PC-9 (cell line): ENCODE results near the gene ALLC. TPM values are rescaled to one million over a fixed set of nuclear protein-coding genes. Genes with fewer than 3 reads are reported as not detected.

ENCODE experiments used
- BruUV-seq: library from RNA; stranded (reverse); fragments of 400-500 nt; replicated peaks from 2 replicates; lab custom pipeline; 2021; lab: Mats Ljungman, UMichigan
- CTCF ChIA-PET: fragments of 300-600 bp; sonication (Branson Sonifier 250); formaldehyde crosslinking; loops from one replicate; lab custom pipeline; 2022; ENCODE audit warnings: antibody characterized with exemption; lab: Charles Lee
- POLR2A ChIA-PET: fragments of 300-600 bp; sonication (Branson Sonifier 250); formaldehyde crosslinking; loops from one replicate; lab custom pipeline; 2022; ENCODE audit warnings: antibody characterized with exemption; ENCODE audit not compliant: unreplicated experiment; lab: Charles Lee
- DNase-seq, 2 experiments: peaks; one replicate each; pipeline versions ENCODE4 v3.0.0 to v3.0.0-alpha.2; 2015 to 2022; ENCODE audit warnings: mixed read lengths in 1 of 2
- H2AFZ ChIP-seq: fragments of 200-600 bp; sonication (generic); 2 replicates; pipeline ENCODE4 v1.8.1; 2017; ENCODE audit warnings: antibody characterized with exemption
- H3F3A ChIP-seq: fragments of 200-600 bp; sonication (generic); 2 replicates; pipeline ENCODE4 v1.8.1; 2017; ENCODE audit warnings: antibody characterized with exemption, mild to moderate bottlenecking, low read depth; ENCODE audit not compliant: insufficient read depth
- H3K27ac ChIP-seq: fragments of 200-600 bp; sonication (generic); 2 replicates; pipeline ENCODE4 v1.6.1; 2016; ENCODE audit warnings: mixed run types
- H3K27me3 ChIP-seq: fragments of 200-600 bp; sonication (generic); 2 replicates; pipeline ENCODE4 v1.6.1; 2016; ENCODE audit warnings: low read depth, mixed run types; ENCODE audit not compliant: insufficient read depth
- H3K36me3 ChIP-seq: fragments of 200-600 bp; sonication (generic); 2 replicates; pipeline ENCODE4 v1.6.1; 2016; ENCODE audit warnings: low read depth, mixed run types
- H3K4me1 ChIP-seq: fragments of 200-600 bp; sonication (generic); replicated peaks from 2 replicates; pipeline ENCODE4 v1.6.1; 2016; ENCODE audit warnings: mixed run types; ENCODE audit not compliant: insufficient read depth
- H3K4me2 ChIP-seq: fragments of 200-600 bp; sonication (generic); 2 replicates; pipeline ENCODE4 v1.6.1; 2017; ENCODE audit warnings: mixed run types
- H3K4me3 ChIP-seq: fragments of 200-600 bp; sonication (generic); 2 replicates; pipeline ENCODE4 v1.6.1; 2016; ENCODE audit warnings: mixed run types
- H3K79me2 ChIP-seq: fragments of 200-600 bp; sonication (generic); 2 replicates; pipeline ENCODE4 v1.6.1; 2017; ENCODE audit warnings: low read depth, mixed run types
- H3K9me2 ChIP-seq: fragments of 200-600 bp; sonication (generic); 2 replicates; pipeline ENCODE4 v1.8.1; 2017; ENCODE audit warnings: mild to moderate bottlenecking; ENCODE audit not compliant: insufficient read depth
- H3K9me3 ChIP-seq: fragments of 200-600 bp; sonication (generic); 2 replicates; pipeline ENCODE4 v1.8.1; 2016; ENCODE audit warnings: low read depth; ENCODE audit not compliant: insufficient read depth
- H4K20me1 ChIP-seq: fragments of 200-600 bp; sonication (generic); 2 replicates; pipeline ENCODE4 v1.8.1; 2017; ENCODE audit not compliant: insufficient read depth
- CTCF ChIP-seq: fragments of 200-600 bp; sonication (generic); conservative IDR thresholded peaks from 2 replicates; pipeline ENCODE4 v1.6.1; 2017; ENCODE audit warnings: mixed run types, antibody characterized with exemption, mild to moderate bottlenecking, moderate library complexity
- EZH2 ChIP-seq: fragments of 200-600 bp; sonication (generic); IDR thresholded peaks from 2 replicates; pipeline ENCODE4 v1.8.0; 2017; ENCODE audit warnings: antibody characterized with exemption, low read depth
- intact Hi-C: fragments of 100-400 bp; cut with micrococcal nuclease; formaldehyde crosslinking; loops from one replicate; pipeline ENCODE4 v1.10.0; 2022; ENCODE audit not compliant: unreplicated experiment
- total RNA-seq: library from RNA; stranded (reverse); gene quantifications from 2 replicates; pipeline ENCODE4 v1.2.3, GENCODE V29; 2021

Gene ALLC
- total RNA-seq, 1 experiment from 2014 or later = not detected

DNA sequence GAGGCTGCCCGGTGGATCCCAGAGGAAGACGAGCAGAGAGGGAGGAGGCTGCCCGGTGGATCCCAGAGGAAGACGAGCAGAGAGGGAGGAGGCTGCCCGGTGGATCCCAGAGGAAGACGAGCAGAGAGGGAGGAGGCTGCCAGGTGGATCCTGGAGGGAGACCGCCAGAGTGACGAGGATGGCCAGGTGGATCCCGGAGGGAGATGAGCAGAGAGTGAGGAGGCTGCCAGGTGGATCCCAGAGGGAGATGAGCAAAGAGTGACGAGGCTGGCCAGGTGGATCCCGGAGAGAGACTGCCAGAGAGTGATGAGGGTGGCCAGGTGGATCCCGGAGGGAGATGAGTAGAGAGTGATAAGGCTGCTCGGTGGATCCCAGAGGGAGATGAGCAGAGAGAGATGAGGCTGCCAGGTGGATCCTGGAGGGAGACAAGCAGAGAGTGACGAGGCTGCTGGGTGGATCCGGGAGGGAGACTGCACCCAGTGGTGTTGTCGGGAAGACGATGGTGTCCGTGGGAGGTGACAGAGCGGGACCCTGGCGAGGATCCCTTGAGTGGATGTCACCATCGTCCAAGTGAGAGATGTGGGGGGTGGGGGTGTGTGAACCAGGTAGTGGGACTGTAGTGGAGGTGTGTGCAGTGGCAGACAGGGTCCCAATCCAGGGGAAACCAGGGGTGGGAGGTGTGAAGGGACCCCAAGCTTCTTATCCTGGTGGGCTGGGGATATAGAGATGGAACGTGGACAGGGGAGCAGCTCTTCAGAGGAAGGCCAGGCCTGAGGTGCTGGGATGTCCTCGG, 67.7 kb downstream of the ALLC start:
- no peak for DNase-seq
- no peaks in the 10 kb centered on the region for H3K36me3 ChIP-seq
- H3K27me3 ChIP-seq = peaks cover 93% of the 10 kb centered on the region
- no peaks in the 10 kb centered on the region for H3K9me3 ChIP-seq
- no peaks in the 10 kb centered on the region for H3F3A ChIP-seq
- no peak overlapping the region for H3K4me2 ChIP-seq
- TF ChIP-seq CTCF = no peak
- no peak for TF ChIP-seq EZH2
- H3K4me3 ChIP-seq = no peak overlapping the region
- intact Hi-C loops = no loop called here
- no TSS peak for BruUV-seq
- no peak overlapping the region for H2AFZ ChIP-seq
- H3K9me2 ChIP-seq = no peaks in the 10 kb centered on the region
- H4K20me1 ChIP-seq = no peaks in the 10 kb centered on the region
- H3K4me1 ChIP-seq = no peaks in the 10 kb centered on the region
- no peaks in the 10 kb centered on the region for H3K79me2 ChIP-seq
- ChIA-PET CTCF (no interaction called here), POLR2A (no interaction called here)
- no peak overlapping the region for H3K27ac ChIP-seq

DNA sequence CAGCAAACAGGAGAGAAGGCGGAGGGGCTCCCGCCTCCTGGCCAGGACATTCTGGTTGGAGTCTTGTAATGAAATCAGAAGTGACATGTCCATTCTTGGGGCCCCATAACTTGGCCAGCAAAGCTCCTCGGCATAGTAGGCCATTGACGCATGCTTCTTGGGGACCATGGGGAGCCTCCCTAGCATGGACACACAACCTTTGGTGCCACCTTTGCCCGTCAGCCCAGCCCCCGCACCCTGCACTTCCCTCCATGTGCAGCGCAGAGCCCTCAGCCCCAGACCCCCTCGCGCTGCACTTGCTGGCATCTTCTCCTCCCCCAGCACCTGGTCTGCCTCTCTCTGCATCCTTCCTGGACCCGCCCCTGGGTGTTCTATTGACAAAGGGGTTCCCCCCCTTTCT, 68.5 kb downstream of the ALLC start:
- H2AFZ ChIP-seq = no peak overlapping the region
- intact Hi-C loops = no loop called here
- CTCF ChIA-PET = no interaction called here

DNA sequence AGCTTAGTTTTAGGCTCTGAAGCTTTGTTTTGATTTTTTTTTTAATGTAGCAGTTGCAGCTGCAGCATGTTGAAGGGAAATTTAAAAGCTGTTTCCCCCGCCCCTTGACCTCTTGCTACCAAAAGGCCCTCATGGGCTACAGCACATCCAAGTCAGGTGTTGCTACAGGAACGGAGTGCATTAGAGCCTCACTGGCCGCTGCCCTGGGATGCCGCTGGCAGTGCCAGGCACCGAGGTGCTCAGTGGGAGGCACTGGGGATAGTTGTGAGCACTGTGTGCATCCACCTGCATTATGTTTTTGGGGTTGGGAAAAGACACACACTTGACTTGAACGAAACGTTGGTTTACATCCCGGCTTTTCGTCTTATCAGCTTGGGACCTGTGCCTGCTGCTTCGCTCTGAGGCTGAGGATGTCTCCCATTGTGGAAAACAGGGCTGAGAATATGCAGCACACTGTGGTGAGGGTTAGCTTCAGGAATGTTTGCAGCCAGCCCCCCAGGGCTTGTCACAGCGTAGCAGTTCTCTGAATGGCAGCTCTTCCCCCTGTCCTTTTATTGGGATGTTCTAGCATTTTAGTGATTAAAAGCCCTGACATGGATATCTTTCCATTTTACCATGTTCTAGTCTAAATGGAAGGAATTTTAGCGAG, 69.5 kb downstream of the ALLC start:
- H3K27me3 ChIP-seq = peaks cover 92% of the 10 kb centered on the region
- H3K4me1 ChIP-seq = no peaks in the 10 kb centered on the region
- intact Hi-C loops = loop anchor here (2.0 kb wide), 1 partner anchor 53 kb away; no protein-coding TSS in a partner anchor
- H3K9me2 ChIP-seq = no peaks in the 10 kb centered on the region
- ChIA-PET CTCF (no interaction called here), POLR2A (no interaction called here)
- no peaks in the 10 kb centered on the region for H3K36me3 ChIP-seq
- DNase-seq = no peak
- BruUV-seq = no TSS peak
- no peaks in the 10 kb centered on the region for H4K20me1 ChIP-seq
- H3K9me3 ChIP-seq = no peaks in the 10 kb centered on the region
- no peak overlapping the region for H3K4me2 ChIP-seq
- H3K27ac ChIP-seq = no peak overlapping the region
- TF ChIP-seq EZH2 (no peak), CTCF (no peak)
- H3F3A ChIP-seq = no peaks in the 10 kb centered on the region
- H3K4me3 ChIP-seq = no peak overlapping the region
- no peak overlapping the region for H2AFZ ChIP-seq
- no peaks in the 10 kb centered on the region for H3K79me2 ChIP-seq

More for the DNA sequence above, 68.5 kb downstream of the ALLC start:
- Histone ChIP-seq H3K27ac (no peak overlapping the region), H3F3A (no peaks in the 10 kb centered on the region), H3K9me2 (no peaks in the 10 kb centered on the region), H3K36me3 (no peaks in the 10 kb centered on the region), H3K9me3 (no peaks in the 10 kb centered on the region), H3K4me3 (no peak overlapping the region), H3K79me2 (no peaks in the 10 kb centered on the region), H3K4me1 (no peaks in the 10 kb centered on the region), H3K27me3 (peaks cover 93% of the 10 kb centered on the region), H3K4me2 (no peak overlapping the region), H4K20me1 (no peaks in the 10 kb centered on the region)
- POLR2A ChIA-PET = no interaction called here
- no peak for DNase-seq
- no TSS peak for BruUV-seq
- TF ChIP-seq CTCF (no peak), EZH2 (no peak)
